GM18870 (cell line): ENCODE data around the gene DLG5.
"Not testable (repeated sequence)": the region's sequence is repeated elsewhere in the genome, so short reads cannot be mapped to it uniquely, and the experiment has no call there.

Experiments used
- ATAC-seq: cut with Tn5 transposase; IDR thresholded peaks from one replicate; pipeline ENCODE4 v1.9.1; 2021; ENCODE audit warnings: moderate library complexity; ENCODE audit not compliant: unreplicated experiment

The DLG5 gene

GRCh38 chr10:77773631-77774426, 152.7 kb downstream of the DLG5 start:
- ATAC-seq: no peak

- ATAC-seq: not testable (repeated sequence)
Observed at GRCh38 chr10:77772852-77773600, 153.5 kb downstream of the DLG5 start.

DNA sequence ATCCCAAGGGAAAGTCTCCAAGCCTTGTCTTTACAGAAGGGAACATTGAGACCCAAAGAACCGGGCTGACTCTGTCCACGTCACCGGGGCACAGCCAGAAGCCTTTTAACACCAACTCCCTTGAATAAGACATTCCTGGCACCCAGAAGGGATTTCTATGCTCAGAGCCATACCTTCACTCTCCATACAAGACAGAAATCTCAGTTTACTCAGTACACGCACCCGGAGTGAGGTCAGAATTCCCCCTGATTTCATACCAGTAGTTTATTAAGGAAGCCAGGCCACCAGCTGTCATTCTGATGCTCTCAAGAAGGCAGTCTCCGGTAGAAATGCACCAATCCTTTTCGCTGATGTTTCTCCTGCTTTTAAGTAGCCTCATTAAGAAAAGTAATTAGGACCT, 154.7 kb downstream of the DLG5 start:
- ATAC-seq: no peak

GRCh38 chr10:77771450-77771849, 155.1 kb downstream of the DLG5 start:
- ATAC-seq: no peak

DNA sequence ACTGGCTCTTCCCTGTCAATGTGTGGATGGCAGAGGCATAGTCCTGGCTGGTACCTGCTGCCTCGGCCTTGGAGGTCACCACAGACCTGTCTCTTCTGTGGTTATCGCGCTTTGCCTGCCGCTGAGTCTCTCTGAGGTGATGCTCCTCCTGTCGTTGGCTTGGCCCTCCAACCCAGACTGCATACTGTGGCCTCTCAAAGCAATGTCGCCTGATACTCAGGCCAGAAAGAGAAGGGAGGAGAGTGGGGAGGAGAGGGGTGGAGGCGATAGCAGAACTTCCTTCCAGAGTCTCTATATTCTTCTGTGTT, 155.7 kb downstream of the DLG5 start:
- no peak for ATAC-seq

DNA sequence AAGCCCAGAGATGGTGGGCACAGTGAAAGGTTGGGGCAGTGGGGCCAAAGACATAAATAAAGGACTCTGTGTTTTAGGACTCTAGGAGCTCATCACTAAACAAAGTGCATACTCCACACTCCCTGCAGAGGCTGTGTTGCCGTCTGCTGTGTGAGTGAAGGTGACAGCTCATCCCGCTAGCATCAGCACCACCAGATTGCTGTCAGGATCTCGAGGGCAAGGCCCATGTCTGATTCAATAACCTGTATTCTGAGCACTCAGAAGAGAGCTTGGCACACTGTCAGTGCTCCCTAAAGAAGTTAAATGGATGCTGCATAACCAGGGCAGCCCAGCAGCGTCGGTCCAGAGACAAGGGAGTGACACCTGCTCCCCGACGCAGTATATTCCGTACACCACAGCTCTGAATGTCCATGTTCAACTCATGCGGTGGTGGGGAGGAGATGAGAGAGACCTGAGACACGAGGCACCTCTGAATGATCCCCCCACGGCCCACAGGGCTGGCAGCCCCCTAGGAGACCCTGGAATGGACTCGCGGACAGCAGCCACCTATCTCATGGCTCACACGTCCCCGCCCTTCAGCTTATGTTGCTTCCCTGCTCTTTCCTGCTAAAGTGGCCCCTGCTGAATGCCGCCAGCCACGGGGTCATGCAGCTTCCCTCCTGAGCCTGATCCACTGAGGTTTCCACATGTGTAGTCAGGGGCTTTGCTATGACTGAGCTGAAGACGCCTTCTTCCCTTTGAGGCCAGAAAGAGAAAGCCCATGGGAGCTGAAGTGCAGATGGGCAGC, 156.3 kb downstream of the DLG5 start:
- ATAC-seq: no peak

DNA sequence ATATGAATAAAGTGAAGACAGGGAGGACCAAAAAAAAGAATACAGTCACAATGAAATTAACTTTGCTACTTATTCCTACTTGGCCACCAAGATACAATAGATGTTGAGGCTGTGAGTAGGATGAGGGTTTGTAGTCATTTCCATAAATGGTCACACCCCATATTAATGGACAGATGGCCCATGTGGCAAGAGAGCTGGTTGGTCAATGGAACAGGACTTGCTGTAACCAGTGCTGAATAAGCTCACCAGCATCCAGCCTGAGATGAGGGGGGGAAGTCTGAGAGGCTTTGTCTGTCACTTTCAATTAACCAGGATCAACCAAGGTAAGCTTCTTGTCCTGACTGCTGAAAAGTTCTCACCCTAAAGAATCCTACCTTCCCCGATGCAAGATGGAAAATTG, 158.5 kb downstream of the DLG5 start:
- ATAC-seq: no peak

DNA sequence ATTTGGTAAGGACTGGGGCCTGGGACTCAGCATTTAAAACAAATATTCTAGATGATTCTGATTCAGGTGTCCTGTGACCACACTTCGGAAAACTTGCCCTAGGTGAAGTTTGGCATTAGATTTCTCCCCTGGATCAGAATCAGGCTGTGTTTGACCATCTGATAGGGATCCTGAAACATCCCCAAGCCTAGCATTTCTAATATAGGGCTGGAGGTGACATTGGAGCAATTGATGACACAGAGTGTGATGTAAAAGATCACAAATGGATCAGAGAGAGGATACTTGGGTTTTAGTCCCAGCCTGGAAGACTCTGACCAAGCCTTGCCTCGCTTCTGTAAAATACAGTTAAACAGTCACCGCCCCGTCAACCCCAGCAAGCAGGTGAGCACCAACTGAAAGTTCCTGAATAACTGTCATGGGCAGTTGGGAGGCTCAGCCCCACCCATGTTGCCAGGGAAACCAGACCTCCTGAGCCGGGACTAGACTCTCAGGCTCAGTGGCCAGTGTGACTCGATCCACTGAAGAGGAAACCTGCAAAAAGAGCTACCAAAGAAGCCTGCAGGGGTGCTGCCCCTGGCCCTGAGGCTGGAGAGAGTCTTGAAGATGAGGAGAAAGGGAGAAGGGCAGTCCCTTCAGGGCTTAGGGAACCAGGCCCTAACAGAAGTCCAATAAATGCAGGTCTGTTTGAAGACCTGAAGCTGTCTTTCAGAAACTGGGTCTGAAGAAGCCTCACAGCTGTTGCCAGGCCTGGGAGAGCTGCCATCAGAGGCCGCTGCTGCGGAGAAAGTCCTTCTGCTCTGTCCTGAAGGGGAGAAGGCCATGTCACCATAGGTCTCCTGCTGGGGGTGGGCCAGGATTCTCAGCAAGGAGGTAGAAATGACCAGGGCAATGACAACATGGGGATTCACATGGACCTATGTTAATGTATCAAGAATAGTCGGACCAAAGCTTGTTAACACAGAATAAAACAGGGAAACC, 162.8 kb downstream of the DLG5 start:
- no peak for ATAC-seq

GRCh38 chr10:77758406-77758805, 168.1 kb downstream of the DLG5 start:
- ATAC-seq: not testable (repeated sequence)

DNA sequence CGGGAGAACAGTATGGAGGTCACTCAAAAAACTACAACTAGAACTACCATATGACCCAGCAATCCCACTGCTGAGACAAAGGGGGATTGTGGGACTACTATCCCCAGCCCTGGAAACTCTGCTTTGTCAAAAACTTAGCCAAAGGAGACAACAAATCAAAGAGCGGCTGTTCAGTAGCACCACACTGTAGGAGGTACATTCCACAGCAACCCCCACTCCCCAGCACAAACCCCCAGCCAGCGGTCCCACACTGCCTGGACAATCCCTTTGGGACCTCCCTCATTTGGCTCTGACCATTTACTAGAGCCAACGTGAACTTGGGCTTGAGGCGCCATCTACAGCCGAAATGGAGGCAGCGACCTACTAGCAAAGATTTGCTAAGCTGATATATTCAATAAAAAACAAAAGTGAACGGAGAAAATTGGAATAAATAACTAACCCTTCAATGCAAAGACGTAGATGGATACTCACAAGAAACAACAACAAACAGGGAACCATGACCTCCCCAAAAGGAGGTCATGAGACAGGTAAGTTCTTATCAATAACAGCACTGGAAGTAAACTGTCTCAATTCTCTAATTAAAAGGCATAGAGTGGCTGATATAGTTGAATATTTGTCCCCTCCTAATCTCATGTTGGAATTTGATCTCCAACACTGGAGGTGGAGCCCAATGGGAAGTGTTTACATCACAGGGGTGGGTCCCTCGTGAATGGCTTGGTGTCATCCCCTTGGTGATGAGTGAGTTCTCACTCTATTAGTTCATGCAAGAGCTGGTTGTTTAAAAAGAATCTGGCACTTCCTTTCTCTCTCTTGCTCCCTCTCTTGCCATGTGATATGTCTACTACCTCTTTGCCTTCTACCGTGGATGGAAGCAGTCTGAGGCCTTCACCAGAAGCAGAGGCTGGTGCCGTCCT, 170.0 kb downstream of the DLG5 start:
- ATAC-seq: no peak

- no peak for ATAC-seq
Observed at GRCh38 chr10:77746047-77746707, 180.4 kb downstream of the DLG5 start.

- no peak for ATAC-seq
Observed at GRCh38 chr10:77744245-77744644, 182.3 kb downstream of the DLG5 start.

DNA sequence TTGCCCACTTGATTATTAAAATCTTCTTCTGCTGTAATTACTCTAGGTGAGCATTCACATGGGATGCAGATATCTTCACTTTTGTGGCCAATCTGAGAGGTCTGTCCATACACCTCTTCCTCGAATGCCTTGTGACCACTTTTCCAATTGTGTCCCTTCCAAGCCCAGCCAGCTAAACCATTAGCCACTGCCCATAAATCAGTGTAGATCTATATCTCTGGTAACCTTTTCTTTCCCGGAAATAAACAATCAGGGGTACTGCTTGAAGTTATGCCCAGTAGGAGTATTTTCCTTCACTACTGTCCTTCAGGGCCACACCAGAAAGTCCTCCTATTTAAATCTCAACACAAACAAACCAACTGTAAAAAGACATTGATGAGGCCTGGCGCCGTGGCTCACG, 184.4 kb downstream of the DLG5 start:
- ATAC-seq: no peak

- ATAC-seq: no peak
Observed at GRCh38 chr10:77741746-77742145, 184.8 kb downstream of the DLG5 start.
